ENCODE measurements around the gene ZNF319. TPM values are rescaled to one million over a fixed set of nuclear protein-coding genes. Genes with fewer than 3 reads are reported as not detected.

ZNF319 gene
- total RNA-seq = 1 to 10 TPM; 8.1 to 9.0 (median 8.3) TPM

DNA sequence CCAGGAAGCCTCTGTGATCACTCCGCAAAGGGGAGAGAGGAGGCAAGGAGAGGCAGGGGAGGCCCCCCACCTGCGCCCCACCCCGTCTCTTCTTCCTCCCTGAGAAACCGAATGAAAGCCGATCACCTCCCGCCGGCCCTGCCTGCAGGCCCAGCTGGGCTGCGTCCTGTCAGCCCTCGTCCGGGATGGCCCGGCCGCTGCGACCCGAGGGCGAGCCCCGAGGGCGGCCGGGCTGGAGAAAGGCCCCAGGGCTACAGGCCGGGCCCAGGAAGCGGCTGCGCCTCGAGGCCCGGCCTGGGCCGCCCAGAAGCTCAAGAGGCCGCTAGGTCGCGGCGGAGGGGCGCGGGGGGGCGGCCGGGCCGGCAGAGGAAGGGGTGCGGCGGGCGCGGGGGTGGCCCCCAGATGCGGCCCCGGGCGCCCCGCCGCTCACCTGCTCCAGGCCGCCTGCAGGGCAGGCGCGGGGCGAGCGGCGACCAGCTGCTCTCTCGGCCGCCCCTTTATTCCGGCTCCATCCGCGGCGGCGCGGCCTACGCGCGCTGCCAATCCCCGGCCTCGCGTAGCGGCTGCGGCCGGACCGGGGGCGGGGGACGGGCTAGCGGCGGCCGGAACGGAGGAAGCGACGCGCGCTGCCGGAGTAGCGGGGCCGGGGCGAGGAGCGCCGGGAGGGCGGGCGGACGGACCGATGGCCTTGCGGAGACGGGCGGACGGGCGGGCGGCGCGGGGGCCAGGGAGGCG, at the start of gene ZNF319:
Gene ZNF319, minus strand, starts transcription at position 702 of the 735 bp plus-strand sequence. CDS start 2,407 bp downstream, outside the sequence.
- DNase-seq (no peak), ATAC-seq (peak; percentile 11 to 23)
- peaks cover 63% of the 10 kb centered on the region for H3K4me1 Mint-ChIP-seq (ENCODE audit: low read depth)
- peaks cover 20% of the 10 kb centered on the region for H3K36me3 Mint-ChIP-seq (ENCODE audit: insufficient read depth)
- peak within 1 kb of the TSS; percentile 92 for H3K4me3 Mint-ChIP-seq
- H3K9me3 Mint-ChIP-seq = no peaks in the 10 kb centered on the region
- no peaks in the 10 kb centered on the region for H3K27me3 Mint-ChIP-seq (ENCODE audit: low read depth)

DNA sequence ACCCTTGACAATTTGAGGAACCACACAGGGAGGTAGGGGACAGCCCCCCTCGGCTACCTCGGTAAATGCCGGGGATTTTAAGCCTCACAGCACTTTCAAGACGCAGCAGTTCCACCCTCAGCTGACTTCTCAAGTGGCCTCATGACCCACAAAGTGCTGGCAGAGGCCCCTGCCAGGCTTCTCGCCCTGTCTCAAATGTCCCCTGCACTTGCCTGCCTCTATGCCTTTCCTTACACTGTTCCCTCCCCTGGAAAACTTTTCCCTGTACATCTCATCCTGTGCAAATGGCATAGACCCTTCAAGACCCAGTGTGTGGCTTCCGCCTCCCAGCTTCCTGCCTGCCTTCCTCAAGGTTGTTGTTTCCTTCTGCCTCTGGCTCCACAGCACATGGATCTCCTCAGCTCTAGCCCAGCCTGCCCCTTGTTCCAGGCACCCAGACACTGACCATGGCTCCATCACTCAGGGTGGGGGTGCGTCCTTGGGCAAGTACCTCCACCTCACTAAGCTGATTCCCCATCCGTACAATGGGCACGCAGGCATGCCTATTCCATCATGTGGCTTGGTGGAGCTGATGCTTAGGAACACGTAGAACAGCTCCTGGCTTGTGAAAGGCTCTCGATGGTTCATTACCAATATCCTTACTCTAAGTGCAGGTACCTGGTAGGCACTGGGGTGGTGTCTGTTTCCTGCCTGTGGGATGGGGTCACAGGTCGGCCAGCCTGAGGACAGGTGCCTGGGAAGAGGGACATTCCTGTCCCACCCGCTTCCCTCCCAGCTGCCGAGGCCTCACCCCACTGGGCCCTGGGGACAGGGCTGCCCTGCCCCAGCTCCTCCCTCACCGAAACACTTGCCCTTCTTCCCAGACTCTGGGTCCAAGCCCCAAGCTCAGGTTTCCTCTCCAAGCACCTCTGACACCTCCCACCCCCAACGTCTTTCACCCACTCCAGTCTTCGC, 49.0 kb upstream of the ZNF319 start:
- ATAC-seq (no peak), DNase-seq (no peak)
- Mint-ChIP-seq H3K4me3 (no peak overlapping the region), H3K36me3 (ENCODE audit: insufficient read depth) (no peaks in the 10 kb centered on the region), H3K27me3 (ENCODE audit: low read depth) (peaks cover 6% of the 10 kb centered on the region), H3K9me3 (no peaks in the 10 kb centered on the region), H3K4me1 (ENCODE audit: low read depth) (no peaks in the 10 kb centered on the region)

DNA sequence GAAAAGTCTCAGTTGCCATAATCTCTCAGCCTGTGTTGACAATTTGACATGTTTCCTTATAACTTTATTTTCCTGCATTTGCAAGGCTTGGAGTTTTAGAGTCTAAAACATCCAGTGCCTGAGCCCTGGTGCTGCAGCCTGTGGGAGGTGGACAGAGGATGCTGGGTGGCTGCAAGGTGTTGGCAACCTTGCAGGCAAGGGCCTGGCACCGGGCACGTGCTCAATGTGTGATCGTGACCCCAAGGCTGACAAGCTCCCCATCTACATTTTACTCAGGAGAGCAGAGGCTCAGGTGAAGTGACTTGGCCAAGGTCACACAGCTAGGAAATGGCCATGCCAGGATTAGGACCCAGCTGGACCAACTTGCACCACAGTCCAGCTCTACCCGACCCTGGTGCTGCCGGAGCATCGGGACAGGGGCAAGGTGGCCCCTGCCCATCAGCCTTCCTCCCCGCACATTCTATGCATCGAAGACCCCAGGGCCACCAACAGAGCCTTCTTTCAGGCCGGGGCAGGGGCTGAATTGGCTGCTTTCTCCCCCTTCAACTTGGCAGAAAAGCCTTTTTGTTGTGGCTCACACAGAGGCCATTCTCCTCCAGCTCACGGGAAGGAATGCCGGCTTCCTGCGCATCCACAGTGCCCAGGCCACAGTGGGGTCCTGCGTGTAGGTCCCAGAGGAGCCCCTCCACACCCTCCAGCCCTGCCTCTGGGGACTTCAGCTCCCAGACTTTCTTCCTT, 48.2 kb upstream of the ZNF319 start:
- no peaks in the 10 kb centered on the region for H3K36me3 Mint-ChIP-seq (ENCODE audit: insufficient read depth)
- H3K27me3 Mint-ChIP-seq (ENCODE audit: low read depth) = peaks cover 6% of the 10 kb centered on the region
- H3K4me1 Mint-ChIP-seq (ENCODE audit: low read depth) = no peaks in the 10 kb centered on the region
- no peak for DNase-seq
- no peaks in the 10 kb centered on the region for H3K9me3 Mint-ChIP-seq
- no peak for ATAC-seq
- H3K4me3 Mint-ChIP-seq = no peak overlapping the region

DNA sequence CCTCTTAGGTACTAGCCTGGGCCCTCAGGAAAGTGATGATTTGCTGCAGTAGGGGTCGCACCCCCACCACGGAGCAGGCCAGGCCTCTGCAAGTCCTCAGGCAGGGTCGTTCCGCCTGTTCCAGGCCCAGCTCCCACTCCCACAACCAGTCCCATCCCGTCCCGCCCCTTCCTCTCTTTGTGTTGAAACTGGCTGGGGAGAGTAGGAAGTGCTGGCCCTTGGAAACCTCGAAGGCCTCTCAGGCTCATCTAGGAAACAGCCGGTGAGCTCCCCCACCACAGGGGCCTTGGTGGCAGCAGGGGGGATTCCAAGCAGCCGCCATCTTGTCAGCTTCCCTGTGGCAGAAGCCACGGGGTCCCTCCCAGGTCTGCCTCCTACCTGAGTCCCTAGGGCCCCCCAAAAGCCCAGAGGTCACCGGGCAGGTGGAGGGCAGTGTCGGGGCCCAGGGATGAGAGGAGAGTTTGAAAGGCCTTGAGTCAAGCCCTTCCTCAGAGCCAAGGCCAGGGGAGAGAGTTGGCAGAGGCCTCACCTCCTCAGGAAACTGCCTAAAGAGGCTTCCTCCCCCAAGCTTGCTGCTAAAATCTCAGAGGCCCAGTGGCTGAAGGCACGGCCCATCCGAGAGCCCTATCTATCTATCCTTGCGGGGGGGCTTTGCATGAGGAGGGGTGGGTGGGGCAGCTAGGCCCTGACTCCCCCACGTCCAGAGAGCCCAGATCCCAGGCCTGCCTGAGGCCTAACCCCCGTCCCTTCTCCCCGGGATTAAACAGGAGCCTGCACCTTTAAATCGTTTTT, 47.3 kb upstream of the ZNF319 start:
- Mint-ChIP-seq H3K4me1 (ENCODE audit: low read depth) (no peaks in the 10 kb centered on the region), H3K4me3 (no peak overlapping the region)
- ATAC-seq = no peak

DNA sequence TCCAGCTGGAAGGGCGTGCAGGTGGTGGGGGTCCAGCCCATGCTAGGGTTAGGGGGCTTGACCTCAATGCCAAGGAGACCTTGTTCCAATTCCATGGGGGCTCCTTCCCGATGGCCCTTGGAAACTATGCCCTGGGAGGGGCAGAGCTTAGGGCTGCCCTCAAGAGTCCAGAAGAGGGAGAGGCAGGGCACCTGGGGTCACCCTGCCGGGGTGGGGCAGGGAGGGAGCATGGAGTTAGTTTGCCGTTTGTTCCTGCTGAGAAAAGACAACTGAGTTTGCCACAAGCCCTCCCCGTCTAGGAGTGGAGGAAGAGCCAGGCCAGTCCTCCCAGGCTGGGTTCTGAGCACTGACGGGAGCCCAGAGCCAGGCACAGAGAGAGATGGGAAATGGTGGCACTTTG, 46.5 kb upstream of the ZNF319 start:
- Mint-ChIP-seq H3K36me3 (ENCODE audit: insufficient read depth) (no peaks in the 10 kb centered on the region), H3K9me3 (no peaks in the 10 kb centered on the region), H3K27me3 (ENCODE audit: low read depth) (peaks cover 6% of the 10 kb centered on the region), H3K4me3 (no peak overlapping the region), H3K4me1 (ENCODE audit: low read depth) (no peaks in the 10 kb centered on the region)
- ATAC-seq = no peak
- DNase-seq = no peak

More for the DNA sequence above, 47.3 kb upstream of the ZNF319 start:
- Mint-ChIP-seq H3K36me3 (ENCODE audit: insufficient read depth) (no peaks in the 10 kb centered on the region), H3K27me3 (ENCODE audit: low read depth) (peaks cover 6% of the 10 kb centered on the region), H3K9me3 (no peaks in the 10 kb centered on the region)
- DNase-seq = no peak

DNA sequence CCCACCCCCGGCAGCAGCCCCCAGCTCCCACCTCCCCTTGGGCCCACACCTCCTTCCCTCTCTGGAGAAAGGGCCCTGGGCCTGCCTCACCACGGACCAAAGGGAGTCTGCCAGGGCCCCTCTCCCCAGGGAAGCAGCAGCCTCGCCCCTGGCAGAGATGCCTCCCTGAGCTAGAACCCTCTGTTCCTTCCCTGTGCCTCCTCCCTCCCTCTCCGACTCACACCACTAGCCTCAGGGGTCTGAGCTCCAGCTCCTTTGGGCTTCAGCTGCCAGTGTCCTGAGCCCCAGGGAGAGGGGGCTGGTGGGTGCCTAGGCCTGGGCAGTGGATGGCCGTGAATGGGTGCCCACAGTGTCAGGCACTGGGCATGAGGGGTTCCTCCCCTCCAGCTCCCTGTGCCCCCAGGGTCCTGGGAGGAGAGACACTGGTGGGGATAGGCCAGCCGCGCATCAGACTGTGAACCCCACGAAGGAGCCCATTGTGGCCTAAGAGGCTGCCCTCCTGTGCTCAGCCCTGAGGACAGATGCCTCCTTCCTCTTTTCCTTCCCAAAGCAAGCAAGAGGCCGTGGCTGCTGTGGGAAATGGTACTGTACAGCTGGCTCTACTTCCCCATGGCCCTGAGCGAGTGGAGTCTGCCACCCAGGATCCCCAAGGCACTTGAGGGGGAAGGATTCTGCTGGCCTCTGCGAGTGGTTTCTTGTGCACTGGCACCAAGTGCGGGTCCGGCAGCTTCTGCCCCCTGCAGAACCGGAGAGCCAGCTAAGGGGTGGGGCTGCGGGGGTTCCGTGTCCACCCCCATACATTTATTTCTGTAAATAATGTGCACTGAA, 45.8 kb upstream of the ZNF319 start:
- Mint-ChIP-seq H3K4me1 (ENCODE audit: low read depth) (no peaks in the 10 kb centered on the region), H3K36me3 (ENCODE audit: insufficient read depth) (no peaks in the 10 kb centered on the region), H3K9me3 (no peaks in the 10 kb centered on the region), H3K27me3 (ENCODE audit: low read depth) (peaks cover 5% of the 10 kb centered on the region), H3K4me3 (no peak overlapping the region)
- ATAC-seq (no peak), DNase-seq (no peak)

DNA sequence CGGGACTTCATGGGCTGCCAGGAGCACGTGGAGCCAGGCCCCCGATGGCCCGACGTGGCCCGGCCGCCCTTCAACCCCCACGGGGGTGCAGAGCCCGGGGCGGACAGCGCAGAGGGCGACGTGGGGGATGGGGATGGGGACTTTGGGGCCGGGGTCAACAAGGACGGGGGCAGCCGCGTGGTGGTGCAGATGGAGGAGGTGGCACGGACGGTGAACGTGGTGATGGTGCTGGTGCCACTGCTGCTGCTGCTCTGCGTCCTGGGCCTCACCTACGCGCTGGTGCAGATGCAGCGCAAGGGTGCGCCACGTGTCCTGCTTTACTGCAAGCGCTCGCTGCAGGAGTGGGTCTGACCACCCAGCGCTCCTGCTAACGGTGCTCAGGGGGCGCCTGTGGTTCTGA, 44.6 kb upstream of the ZNF319 start:
- peaks cover 3% of the 10 kb centered on the region for H3K27me3 Mint-ChIP-seq (ENCODE audit: low read depth)
- H3K4me1 Mint-ChIP-seq (ENCODE audit: low read depth) = no peaks in the 10 kb centered on the region
- no peak for ATAC-seq
- H3K36me3 Mint-ChIP-seq (ENCODE audit: insufficient read depth) = no peaks in the 10 kb centered on the region
- no peak overlapping the region for H3K4me3 Mint-ChIP-seq
- H3K9me3 Mint-ChIP-seq = no peaks in the 10 kb centered on the region
- DNase-seq = no peak

DNA sequence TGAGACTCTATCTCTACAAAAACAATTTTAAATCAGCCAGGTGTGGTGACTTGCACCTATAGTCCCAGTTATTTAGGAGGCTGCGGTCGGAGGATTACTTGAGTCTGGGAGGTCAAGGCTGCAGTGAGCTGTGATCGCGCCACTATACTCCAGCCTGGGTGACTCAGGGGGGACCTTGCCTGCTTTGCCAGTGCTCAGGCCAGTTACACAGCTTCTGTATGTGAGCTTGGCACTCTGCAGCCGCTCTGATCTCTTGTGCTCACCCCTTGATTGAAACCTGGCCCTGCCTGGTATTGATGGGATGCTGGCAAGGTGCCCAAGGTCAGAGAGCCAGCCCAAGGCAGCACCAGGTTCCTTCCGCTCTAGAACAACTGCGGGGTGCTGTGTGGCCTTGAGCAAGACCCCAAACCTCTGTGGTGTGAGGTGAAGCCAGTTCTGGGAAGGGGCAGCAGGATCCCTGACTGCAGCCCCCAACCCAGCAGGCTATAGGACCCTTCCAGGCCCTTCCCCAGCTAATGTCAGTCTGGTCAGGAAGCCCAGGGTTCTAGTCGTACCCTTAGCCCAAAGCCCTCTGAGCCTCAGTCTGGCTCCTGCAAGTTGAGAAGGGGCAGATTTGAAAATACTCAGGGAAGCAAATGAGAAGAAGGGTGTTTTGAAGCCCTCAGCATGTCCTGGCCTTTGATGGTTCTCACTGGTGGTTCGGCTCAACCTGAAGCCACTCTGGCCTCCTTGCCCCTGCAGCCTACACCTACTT, 44.0 kb upstream of the ZNF319 start:
- DNase-seq (no peak), ATAC-seq (no peak)
- Mint-ChIP-seq H3K4me3 (no peak overlapping the region), H3K27me3 (ENCODE audit: low read depth) (peaks cover 1% of the 10 kb centered on the region), H3K9me3 (no peaks in the 10 kb centered on the region), H3K4me1 (ENCODE audit: low read depth) (no peaks in the 10 kb centered on the region), H3K36me3 (ENCODE audit: insufficient read depth) (no peaks in the 10 kb centered on the region)

DNA sequence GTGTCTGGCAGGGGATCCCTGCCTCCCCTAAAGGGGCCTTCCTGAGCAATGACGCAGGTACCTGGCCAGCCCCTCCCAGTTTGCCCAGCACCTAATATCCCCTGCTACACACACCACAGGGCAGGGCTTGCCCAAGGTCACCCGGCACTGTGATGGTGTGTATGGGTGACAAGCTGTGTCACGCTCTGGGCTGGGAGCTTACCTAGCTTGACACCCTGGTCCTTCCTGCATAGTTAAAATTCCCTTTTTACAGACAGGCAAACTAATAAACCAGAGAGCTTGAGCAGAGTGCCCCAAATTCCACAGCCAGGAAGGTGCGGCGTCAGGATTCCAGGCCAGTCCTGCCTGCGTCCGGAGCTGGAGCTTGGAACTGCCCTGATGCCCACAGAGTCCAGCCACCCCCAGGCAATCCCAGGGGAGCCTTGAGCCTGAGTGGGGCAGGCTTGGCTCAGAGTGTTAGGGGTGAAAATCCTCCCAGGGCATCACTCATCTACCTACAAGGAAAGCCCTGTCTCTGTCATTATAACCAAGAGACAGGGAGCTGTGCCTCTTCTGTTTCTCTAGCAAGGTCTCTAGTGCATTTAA, 43.2 kb upstream of the ZNF319 start:
- ATAC-seq (no peak), DNase-seq (no peak)
- Mint-ChIP-seq H3K27me3 (ENCODE audit: low read depth) (no peaks in the 10 kb centered on the region), H3K4me1 (ENCODE audit: low read depth) (no peaks in the 10 kb centered on the region), H3K36me3 (ENCODE audit: insufficient read depth) (no peaks in the 10 kb centered on the region), H3K9me3 (no peaks in the 10 kb centered on the region), H3K4me3 (no peak overlapping the region)

DNA sequence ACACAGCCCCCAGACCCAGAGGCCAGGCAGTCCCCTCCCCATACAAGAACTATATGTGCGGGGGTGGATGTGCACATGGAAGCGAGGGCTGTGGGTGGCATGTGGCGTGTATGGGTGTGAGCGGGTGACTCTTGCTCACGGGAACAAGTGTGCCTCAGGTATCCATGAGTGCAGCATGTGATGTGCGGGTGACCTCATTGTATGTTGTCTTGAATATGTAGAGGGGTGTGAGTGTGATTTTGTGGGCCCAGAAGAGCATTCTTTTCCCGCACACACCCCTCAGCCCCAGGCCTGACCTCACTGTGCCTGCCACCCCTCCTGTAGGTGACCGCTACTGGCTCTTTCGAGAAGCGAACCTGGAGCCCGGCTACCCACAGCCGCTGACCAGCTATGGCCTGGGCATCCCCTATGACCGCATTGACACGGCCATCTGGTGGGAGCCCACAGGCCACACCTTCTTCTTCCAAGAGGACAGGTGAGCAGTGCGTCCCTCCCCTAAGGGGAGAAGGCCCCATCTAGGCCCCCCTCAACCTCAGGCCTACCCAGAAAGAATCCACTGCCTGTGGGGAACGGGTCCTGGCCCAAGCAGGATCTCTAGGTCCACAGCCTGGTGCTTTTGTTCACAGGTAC, 42.5 kb upstream of the ZNF319 start:
- H3K4me3 Mint-ChIP-seq = no peak overlapping the region
- no peaks in the 10 kb centered on the region for H3K27me3 Mint-ChIP-seq (ENCODE audit: low read depth)

DNA sequence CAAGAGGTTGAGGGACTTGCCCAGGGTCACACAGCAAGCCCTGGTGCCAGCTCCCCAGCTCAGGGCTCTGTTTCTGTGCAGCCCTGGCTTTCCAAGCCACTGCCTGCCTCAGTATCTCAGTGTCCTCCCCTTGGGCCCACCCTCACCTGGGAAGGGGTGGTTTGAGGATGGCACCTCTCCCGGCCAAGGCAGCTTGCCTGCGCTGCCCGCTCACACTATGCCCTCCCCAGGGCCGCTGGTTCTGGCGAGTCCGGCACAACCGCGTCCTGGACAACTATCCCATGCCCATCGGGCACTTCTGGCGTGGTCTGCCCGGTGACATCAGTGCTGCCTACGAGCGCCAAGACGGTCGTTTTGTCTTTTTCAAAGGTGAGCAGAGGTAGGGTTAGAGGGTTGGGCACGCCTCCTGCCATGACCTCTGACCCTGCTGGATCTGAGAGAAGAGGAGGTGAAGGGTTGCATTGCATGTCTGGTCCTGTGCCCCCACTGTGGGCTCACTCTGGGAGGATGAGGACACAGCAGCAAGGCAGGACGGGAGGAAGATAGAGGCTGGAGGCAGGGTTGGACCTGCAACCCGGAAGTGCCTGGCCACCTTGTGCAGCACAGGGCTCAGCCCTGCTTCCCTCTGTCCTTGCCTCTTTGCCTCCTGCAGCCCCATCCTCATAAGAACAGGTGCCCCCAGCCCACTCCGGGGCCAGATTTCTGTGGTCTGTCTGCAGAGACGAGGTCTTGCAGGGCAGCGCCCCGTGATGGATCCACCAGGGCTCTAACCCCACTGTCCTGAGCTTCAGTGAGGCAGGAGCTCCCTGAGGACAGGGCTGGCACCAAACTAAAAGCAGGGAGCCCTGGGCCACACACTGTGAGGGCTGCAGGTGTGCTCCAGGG, 41.8 kb upstream of the ZNF319 start:
- Mint-ChIP-seq H3K4me1 (ENCODE audit: low read depth) (no peaks in the 10 kb centered on the region), H3K36me3 (ENCODE audit: insufficient read depth) (no peaks in the 10 kb centered on the region), H3K4me3 (no peak overlapping the region), H3K27me3 (ENCODE audit: low read depth) (no peaks in the 10 kb centered on the region), H3K9me3 (no peaks in the 10 kb centered on the region)
- no peak for ATAC-seq
- no peak for DNase-seq

More for the DNA sequence above, 42.5 kb upstream of the ZNF319 start:
- ATAC-seq = no peak
- Mint-ChIP-seq H3K9me3 (no peaks in the 10 kb centered on the region), H3K4me1 (ENCODE audit: low read depth) (no peaks in the 10 kb centered on the region), H3K36me3 (ENCODE audit: insufficient read depth) (no peaks in the 10 kb centered on the region)
- no peak for DNase-seq
